ENCODE measurements around the gene GDA. TPM values are rescaled to one million over a fixed set of nuclear protein-coding genes. Genes with fewer than 3 reads are reported as not detected.

GDA gene
- total and polyA plus RNA-seq, 4 donors = 0.37 to 24.4 (median 19.5) TPM

DNA sequence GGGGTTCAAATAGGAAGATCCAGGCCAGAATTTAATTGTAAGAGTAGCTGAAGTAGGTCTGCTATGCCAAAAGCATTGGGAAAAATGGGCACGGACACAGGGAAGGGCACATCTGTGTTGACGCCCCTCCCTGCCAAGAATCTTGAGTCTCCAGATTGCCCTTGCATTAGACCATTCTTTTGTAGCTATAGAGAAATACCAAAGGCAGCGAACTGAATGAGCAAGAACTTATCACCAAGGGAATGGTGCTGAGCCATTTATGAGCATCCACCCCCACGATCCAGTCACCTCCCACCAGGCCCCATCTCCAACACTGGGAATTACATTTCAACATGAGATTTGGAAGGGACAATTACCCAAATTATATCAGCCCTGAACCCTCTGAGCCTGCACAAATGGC lies 18.0 kb upstream of the GDA start:
- 96% methylated on average over 4 of the region's 4 CpGs for WGBS
- Histone ChIP-seq H3K27me3 (ENCODE audit: control insufficient read depth in 4 of 4, insufficient read depth in 4 of 4, low read length in 3 of 4) (no peaks in the 10 kb centered on the region), H3K9ac (ENCODE audit: low read depth in 1 of 2, low read length in 2 of 2) (no peak overlapping the region), H3K4me3 (ENCODE audit: low read depth in 1 of 3, low read length in 3 of 3) (no peak overlapping the region), H3K9me3 (ENCODE audit: control insufficient read depth in 4 of 4, low read length in 3 of 4) (no peaks in the 10 kb centered on the region), H3K4me1 (ENCODE audit: control insufficient read depth in 4 of 4, insufficient read depth in 4 of 4, low read length in 3 of 4) (peaks cover 4 to 57% (median 40%) of the 10 kb centered on the region in 4 donors), H3K27ac (ENCODE audit: low read depth in 1 of 2, low read length in 2 of 2) (peak overlapping the region; percentile 42 to 74), H3K36me3 (ENCODE audit: control insufficient read depth in 4 of 4, insufficient read depth in 3 of 4, low read depth in 1 of 4, low read length in 3 of 4) (no peaks in the 10 kb centered on the region)
- DNase-seq (ENCODE audit: low spot score) = no peak
- no peak for TF ChIP-seq TAF1 (conservative IDR thresholded peaks at IDR 0.05)
- TF ChIP-seq YY1 (IDR thresholded peaks at IDR 0.05) = no peak
- TF ChIP-seq, protein P1, sequence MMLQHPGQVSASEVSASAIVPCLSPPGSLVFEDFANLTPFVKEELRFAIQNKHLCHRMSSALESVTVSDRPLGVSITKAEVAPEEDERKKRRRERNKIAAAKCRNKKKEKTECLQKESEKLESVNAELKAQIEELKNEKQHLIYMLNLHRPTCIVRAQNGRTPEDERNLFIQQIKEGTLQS (IDR thresholded peaks at IDR 0.05) = no peak
- no peak for TF ChIP-seq RAD21 (IDR thresholded peaks at IDR 0.05)
- TF ChIP-seq, protein P2, sequence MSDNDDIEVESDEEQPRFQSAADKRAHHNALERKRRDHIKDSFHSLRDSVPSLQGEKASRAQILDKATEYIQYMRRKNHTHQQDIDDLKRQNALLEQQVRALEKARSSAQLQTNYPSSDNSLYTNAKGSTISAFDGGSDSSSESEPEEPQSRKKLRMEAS (IDR thresholded peaks at IDR 0.05) = no peak
- TF ChIP-seq RXRA (IDR thresholded peaks at IDR 0.05) = no peak
- TF ChIP-seq, protein P3, sequence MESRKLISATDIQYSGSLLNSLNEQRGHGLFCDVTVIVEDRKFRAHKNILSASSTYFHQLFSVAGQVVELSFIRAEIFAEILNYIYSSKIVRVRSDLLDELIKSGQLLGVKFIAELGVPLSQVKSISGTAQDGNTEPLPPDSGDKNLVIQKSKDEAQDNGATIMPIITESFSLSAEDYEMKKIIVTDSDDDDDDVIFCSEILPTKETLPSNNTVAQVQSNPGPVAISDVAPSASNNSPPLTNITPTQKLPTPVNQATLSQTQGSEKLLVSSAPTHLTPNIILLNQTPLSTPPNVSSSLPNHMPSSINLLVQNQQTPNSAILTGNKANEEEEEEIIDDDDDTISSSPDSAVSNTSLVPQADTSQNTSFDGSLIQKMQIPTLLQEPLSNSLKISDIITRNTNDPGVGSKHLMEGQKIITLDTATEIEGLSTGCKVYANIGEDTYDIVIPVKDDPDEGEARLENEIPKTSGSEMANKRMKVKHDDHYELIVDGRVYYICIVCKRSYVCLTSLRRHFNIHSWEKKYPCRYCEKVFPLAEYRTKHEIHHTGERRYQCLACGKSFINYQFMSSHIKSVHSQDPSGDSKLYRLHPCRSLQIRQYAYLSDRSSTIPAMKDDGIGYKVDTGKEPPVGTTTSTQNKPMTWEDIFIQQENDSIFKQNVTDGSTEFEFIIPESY (IDR thresholded peaks at IDR 0.05) = no peak
- TF ChIP-seq FOXA1 (IDR thresholded peaks at IDR 0.05) = no peak
- no peak for TF ChIP-seq HNF4G (IDR thresholded peaks at IDR 0.05)
- TF ChIP-seq JUND (IDR thresholded peaks at IDR 0.05) = no peak
- TF ChIP-seq, protein P4, sequence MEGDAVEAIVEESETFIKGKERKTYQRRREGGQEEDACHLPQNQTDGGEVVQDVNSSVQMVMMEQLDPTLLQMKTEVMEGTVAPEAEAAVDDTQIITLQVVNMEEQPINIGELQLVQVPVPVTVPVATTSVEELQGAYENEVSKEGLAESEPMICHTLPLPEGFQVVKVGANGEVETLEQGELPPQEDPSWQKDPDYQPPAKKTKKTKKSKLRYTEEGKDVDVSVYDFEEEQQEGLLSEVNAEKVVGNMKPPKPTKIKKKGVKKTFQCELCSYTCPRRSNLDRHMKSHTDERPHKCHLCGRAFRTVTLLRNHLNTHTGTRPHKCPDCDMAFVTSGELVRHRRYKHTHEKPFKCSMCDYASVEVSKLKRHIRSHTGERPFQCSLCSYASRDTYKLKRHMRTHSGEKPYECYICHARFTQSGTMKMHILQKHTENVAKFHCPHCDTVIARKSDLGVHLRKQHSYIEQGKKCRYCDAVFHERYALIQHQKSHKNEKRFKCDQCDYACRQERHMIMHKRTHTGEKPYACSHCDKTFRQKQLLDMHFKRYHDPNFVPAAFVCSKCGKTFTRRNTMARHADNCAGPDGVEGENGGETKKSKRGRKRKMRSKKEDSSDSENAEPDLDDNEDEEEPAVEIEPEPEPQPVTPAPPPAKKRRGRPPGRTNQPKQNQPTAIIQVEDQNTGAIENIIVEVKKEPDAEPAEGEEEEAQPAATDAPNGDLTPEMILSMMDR (IDR thresholded peaks at IDR 0.05; ENCODE audit: low read depth, low read length, missing input control) = no peak

DNA sequence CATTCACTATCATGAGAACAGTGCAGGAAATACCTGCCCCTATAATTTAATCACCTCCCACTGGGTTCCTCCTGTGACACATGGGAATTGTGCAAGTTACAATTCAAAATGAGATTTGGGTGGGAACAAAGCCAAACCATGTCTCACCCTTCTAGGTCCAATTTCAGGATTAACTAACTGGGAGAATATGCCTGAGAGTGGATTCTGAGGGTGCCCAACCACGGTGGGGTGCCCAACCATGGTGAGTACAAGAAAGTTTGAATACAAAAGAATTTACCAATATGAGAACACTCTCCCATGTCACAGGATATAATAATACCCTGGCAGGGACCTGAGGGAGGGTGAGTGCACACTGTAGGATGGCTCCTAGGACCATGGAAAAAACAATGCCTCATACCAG lies 17.2 kb upstream of the GDA start:
- TF ChIP-seq SP1 (IDR thresholded peaks at IDR 0.05) = peak; percentile 13
- TF ChIP-seq HNF4A (conservative IDR thresholded peaks at IDR 0.05) = peak in 1 of 2 donors; percentile 17
- no peak for TF ChIP-seq FOXA1 (IDR thresholded peaks at IDR 0.05)
- H3K27ac ChIP-seq (ENCODE audit: low read depth in 1 of 2, low read length in 2 of 2) = peak overlapping the region; percentile 62 to 74
- no peaks in the 10 kb centered on the region for H3K36me3 ChIP-seq (ENCODE audit: control insufficient read depth in 4 of 4, insufficient read depth in 3 of 4, low read depth in 1 of 4, low read length in 3 of 4)
- no peak overlapping the region for H3K9ac ChIP-seq (ENCODE audit: low read depth in 1 of 2, low read length in 2 of 2)
- H3K4me3 ChIP-seq (ENCODE audit: low read depth in 1 of 3, low read length in 3 of 3) = no peak overlapping the region
- 89% methylated on average over 1 of the region's 1 CpG for WGBS
- no peaks in the 10 kb centered on the region for H3K27me3 ChIP-seq (ENCODE audit: control insufficient read depth in 4 of 4, insufficient read depth in 4 of 4, low read length in 3 of 4)
- H3K9me3 ChIP-seq (ENCODE audit: control insufficient read depth in 4 of 4, low read length in 3 of 4) = no peaks in the 10 kb centered on the region
- peaks cover 4 to 57% (median 40%) of the 10 kb centered on the region in 4 donors for H3K4me1 ChIP-seq (ENCODE audit: control insufficient read depth in 4 of 4, insufficient read depth in 4 of 4, low read length in 3 of 4)
- no peak for DNase-seq (ENCODE audit: low spot score)

DNA sequence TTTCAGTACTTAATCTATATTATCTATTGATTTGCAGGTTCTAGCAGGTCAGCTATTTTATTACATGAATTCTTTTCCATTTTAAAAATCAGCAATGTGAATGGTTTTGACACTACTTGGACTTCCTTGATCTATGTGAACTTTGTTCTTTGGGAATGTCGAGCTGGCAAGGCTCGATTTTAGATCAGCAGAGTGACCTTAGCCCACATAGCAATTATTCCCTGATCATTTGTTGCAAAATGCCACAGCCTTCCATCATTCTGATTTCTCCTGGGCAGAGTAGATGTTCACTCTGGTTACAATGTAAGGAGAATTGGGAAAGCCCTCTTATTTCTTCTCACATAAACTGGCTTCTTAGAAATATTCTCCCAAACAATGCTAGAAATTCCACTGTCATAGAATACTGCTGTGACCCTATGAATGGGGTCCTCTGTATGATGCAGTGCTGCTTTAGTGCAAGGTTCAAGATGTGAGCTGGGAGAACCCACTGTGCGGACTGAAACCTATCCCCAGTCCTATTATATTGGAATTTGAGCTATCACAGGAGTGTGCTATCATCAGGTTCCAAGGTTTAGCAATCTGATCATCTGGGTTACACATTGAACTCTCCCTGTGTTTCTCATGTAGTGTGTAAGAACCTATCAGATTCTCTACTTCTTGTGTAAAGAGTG lies 15.7 kb upstream of the GDA start:
- H3K4me1 ChIP-seq (ENCODE audit: control insufficient read depth in 4 of 4, insufficient read depth in 4 of 4, low read length in 3 of 4) = peaks cover 4 to 47% (median 32%) of the 10 kb centered on the region in 4 donors
- H3K9me3 ChIP-seq (ENCODE audit: control insufficient read depth in 4 of 4, low read length in 3 of 4) = no peaks in the 10 kb centered on the region
- DNase-seq (ENCODE audit: low spot score) = no peak
- H3K36me3 ChIP-seq (ENCODE audit: control insufficient read depth in 4 of 4, insufficient read depth in 3 of 4, low read depth in 1 of 4, low read length in 3 of 4) = no peaks in the 10 kb centered on the region
- H3K27ac ChIP-seq (ENCODE audit: low read depth in 1 of 2, low read length in 2 of 2) = peak overlapping the region; percentile 89 to 94
- WGBS = 30% methylated on average over 3 of the region's 3 CpGs
- H3K27me3 ChIP-seq (ENCODE audit: control insufficient read depth in 4 of 4, insufficient read depth in 4 of 4, low read length in 3 of 4) = no peaks in the 10 kb centered on the region
- no peak overlapping the region for H3K9ac ChIP-seq (ENCODE audit: low read depth in 1 of 2, low read length in 2 of 2)
- no peak overlapping the region for H3K4me3 ChIP-seq (ENCODE audit: low read depth in 1 of 3, low read length in 3 of 3)
- TF ChIP-seq RXRA (IDR thresholded peaks at IDR 0.05) (peak; percentile 88 to 89), SP1 (IDR thresholded peaks at IDR 0.05) (peak; percentile 86), HNF4A (conservative IDR thresholded peaks at IDR 0.05) (peak; percentile 88 to 89), FOXA2 (IDR thresholded peaks at IDR 0.05) (no peak), HNF4G (IDR thresholded peaks at IDR 0.05) (peak; percentile 58), EGR1 (IDR thresholded peaks at IDR 0.05; ENCODE audit: low read depth in 2 of 2) (peak in 1 of 2 donors; percentile 5), RAD21 (IDR thresholded peaks at IDR 0.05) (peak; percentile 30 to 33), TAF1 (conservative IDR thresholded peaks at IDR 0.05) (peak; percentile 52), GABPA (IDR thresholded peaks at IDR 0.05 in 1 of 2, conservative IDR thresholded peaks at IDR 0.05 in 1 of 2) (peak in 1 of 2 donors; percentile 24), NR2F2 (IDR thresholded peaks at IDR 0.05) (peak; percentile 13), JUND (IDR thresholded peaks at IDR 0.05) (peak; percentile 19 to 79), FOXA1 (IDR thresholded peaks at IDR 0.05) (peak; percentile 10)
- TF ChIP-seq, protein P4 (IDR thresholded peaks at IDR 0.05; ENCODE audit: low read depth, low read length, missing input control) = no peak
- TF ChIP-seq, protein P1 (IDR thresholded peaks at IDR 0.05) = peak; percentile 47
- TF ChIP-seq, protein P3 (IDR thresholded peaks at IDR 0.05) = peak; percentile 61
